ENCODE results near the gene POTEH.
"Not testable (repeated sequence)": the region's sequence is repeated elsewhere in the genome, so short reads cannot be mapped to it uniquely, and the experiment has no call there.

Gene POTEH

GRCh38 chr22:15759443-15760097 is 69.7 kb downstream of the POTEH start:
- not testable (repeated sequence) for H3K27ac ChIP-seq (replicated peaks); H3K27me3 ChIP-seq (ENCODE audit: insufficient read depth, poor library complexity, severe bottlenecking); DNase-seq (ENCODE audit: low read depth in 1 of 2, low spot score in 1 of 2); H3K4me3 ChIP-seq (replicated peaks; ENCODE audit: insufficient read depth, low read length)

DNA sequence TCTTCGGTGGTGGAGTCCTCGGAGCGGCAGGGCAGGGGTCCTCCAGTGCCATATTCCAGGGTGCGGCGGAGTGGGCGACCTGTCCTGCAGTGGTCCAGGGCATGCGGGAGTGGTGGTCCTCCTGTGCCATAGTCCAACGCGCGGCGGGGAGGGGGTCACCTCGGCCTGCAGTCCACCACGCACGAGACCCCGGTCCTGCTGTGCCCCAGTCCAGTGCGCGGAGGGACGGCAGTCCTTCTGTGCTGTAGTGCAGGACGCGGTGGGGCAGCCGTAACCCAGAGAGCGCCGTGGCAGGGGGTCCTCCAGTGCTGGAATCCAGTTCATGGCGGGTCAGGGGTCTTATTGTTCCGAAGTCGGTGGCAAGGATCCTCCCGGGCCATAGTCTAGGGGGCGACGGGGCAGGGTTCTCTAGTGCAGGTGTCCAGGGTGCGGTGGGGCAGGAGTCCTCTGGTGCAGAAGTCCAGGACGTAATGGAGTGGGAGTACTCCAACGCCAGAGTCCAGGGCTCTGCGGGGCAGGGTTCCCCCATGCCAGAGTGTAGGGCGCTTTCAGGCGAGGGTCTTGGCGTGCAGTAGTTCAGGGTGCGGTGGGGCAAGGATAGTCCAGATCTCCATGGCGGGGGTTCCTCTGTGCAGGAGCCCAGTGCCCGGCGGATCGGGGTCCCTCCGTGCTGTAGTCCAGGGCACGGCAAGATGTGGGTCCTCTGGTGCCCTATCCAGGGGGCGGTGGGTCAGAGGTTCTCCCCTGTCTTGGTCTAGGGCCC is 70.7 kb downstream of the POTEH start:
- not testable (repeated sequence) for H3K27me3 ChIP-seq (ENCODE audit: insufficient read depth, poor library complexity, severe bottlenecking); H3K4me3 ChIP-seq (replicated peaks; ENCODE audit: insufficient read depth, low read length); DNase-seq (ENCODE audit: low read depth in 1 of 2, low spot score in 1 of 2); H3K27ac ChIP-seq (replicated peaks)

GRCh38 chr22:15761151-15761777 is 71.4 kb downstream of the POTEH start:
- not testable (repeated sequence) for H3K27ac ChIP-seq (replicated peaks); H3K4me3 ChIP-seq (replicated peaks; ENCODE audit: insufficient read depth, low read length); DNase-seq (ENCODE audit: low read depth in 1 of 2, low spot score in 1 of 2); H3K27me3 ChIP-seq (ENCODE audit: insufficient read depth, poor library complexity, severe bottlenecking)

GRCh38 chr22:15763559-15763958 is 73.7 kb downstream of the POTEH start:
- not testable (repeated sequence) for DNase-seq (ENCODE audit: low read depth in 1 of 2, low spot score in 1 of 2); H3K4me3 ChIP-seq (replicated peaks; ENCODE audit: insufficient read depth, low read length); H3K27ac ChIP-seq (replicated peaks); H3K27me3 ChIP-seq (ENCODE audit: insufficient read depth, poor library complexity, severe bottlenecking)
